ENCODE measurements around the gene OGDH.

DNA sequence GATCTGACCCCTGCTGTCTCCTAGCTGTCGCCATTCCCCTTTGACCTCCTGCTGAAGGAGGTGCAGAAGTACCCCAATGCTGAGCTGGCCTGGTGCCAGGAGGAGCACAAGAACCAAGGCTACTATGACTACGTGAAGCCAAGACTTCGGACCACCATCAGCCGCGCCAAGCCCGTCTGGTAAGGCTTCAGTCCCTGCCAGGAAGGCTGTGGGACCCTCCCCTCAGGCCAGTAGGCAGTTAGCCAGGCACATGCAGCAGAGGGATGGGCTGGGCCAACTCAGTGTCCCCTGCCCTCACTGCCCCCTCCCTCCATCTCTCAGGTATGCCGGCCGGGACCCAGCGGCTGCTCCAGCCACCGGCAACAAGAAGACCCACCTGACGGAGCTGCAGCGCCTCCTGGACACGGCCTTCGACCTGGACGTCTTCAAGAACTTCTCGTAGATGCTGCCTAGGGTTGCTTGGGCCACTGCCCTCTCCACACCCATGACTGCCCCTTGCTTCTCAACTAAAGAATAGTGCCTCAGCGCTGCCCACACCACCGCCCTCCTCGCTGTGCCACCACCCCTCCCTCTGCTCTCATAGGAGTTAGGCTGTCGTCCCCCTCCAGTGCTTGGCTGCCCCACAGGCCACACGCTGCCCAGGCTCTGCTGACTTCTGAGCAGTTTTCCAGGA lies 101.3 kb downstream of the OGDH start:
- TF ChIP-seq, protein P1, sequence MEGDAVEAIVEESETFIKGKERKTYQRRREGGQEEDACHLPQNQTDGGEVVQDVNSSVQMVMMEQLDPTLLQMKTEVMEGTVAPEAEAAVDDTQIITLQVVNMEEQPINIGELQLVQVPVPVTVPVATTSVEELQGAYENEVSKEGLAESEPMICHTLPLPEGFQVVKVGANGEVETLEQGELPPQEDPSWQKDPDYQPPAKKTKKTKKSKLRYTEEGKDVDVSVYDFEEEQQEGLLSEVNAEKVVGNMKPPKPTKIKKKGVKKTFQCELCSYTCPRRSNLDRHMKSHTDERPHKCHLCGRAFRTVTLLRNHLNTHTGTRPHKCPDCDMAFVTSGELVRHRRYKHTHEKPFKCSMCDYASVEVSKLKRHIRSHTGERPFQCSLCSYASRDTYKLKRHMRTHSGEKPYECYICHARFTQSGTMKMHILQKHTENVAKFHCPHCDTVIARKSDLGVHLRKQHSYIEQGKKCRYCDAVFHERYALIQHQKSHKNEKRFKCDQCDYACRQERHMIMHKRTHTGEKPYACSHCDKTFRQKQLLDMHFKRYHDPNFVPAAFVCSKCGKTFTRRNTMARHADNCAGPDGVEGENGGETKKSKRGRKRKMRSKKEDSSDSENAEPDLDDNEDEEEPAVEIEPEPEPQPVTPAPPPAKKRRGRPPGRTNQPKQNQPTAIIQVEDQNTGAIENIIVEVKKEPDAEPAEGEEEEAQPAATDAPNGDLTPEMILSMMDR (IDR thresholded peaks at IDR 0.05; ENCODE audit: low read depth, low read length, missing input control), result no peak
- TF ChIP-seq TAF1 (conservative IDR thresholded peaks at IDR 0.05), result no peak
- TF ChIP-seq JUND (IDR thresholded peaks at IDR 0.05), result no peak
- no peak for TF ChIP-seq YY1 (IDR thresholded peaks at IDR 0.05)
- no peak for TF ChIP-seq FOXA1 (IDR thresholded peaks at IDR 0.05)
- no peak for TF ChIP-seq RAD21 (IDR thresholded peaks at IDR 0.05)
